H9 (cell line): ENCODE results near the gene RNU6-9. TPM values are rescaled to one million over a fixed set of nuclear protein-coding genes. Genes with fewer than 3 reads are reported as not detected.

ENCODE experiments used
- DNase-seq: peaks from one replicate; pipeline ENCODE4 v3.0.0-alpha.2; 2017
- H2AFZ ChIP-seq: one replicate; pipeline ENCODE4 v1.6.1; 2013; ENCODE audit warnings: mild to moderate bottlenecking, low read length, control low read depth, moderate library complexity
- H2AK5ac ChIP-seq: 2 replicates; pipeline ENCODE4 v1.6.1; 2013; ENCODE audit warnings: low read length, control low read depth, mixed read lengths; ENCODE audit not compliant: insufficient read length
- H2BK120ac ChIP-seq: one replicate; pipeline ENCODE4 v1.6.1; 2013; ENCODE audit warnings: low read depth, mild to moderate bottlenecking, low read length, control low read depth, inconsistent platforms; ENCODE audit not compliant: poor library complexity, severe bottlenecking
- H2BK12ac ChIP-seq: 2 replicates; pipeline ENCODE4 v1.6.1; 2013; ENCODE audit warnings: low read length, control low read depth, mixed read lengths, low read depth; ENCODE audit not compliant: insufficient read length
- H2BK15ac ChIP-seq: 2 replicates; pipeline ENCODE4 v1.6.1; 2013; ENCODE audit warnings: low read depth, low read length, control low read depth
- H2BK20ac ChIP-seq: one replicate; pipeline ENCODE4 v1.6.1; 2013; ENCODE audit warnings: low read depth, mild to moderate bottlenecking, low read length, control low read depth, inconsistent platforms; ENCODE audit not compliant: poor library complexity, severe bottlenecking
- H2BK5ac ChIP-seq: 2 replicates; pipeline ENCODE4 v1.6.1; 2013; ENCODE audit warnings: low read length, control low read depth, mixed read lengths; ENCODE audit not compliant: insufficient read length
- H3K14ac ChIP-seq: 2 replicates; pipeline ENCODE4 v1.6.1; 2013; ENCODE audit warnings: low read length, control low read depth; ENCODE audit not compliant: insufficient read depth
- H3K18ac ChIP-seq: 2 replicates; pipeline ENCODE4 v1.6.1; 2013; ENCODE audit warnings: low read depth, mild to moderate bottlenecking, mixed read lengths, low read length, control low read depth; ENCODE audit not compliant: insufficient read length
- H3K23ac ChIP-seq: 2 replicates; pipeline ENCODE4 v1.6.1; 2013; ENCODE audit warnings: low read length, control low read depth, mixed read lengths, low read depth; ENCODE audit not compliant: insufficient read length
- H3K23me2 ChIP-seq: 2 replicates; pipeline ENCODE4 v1.6.1; 2013; ENCODE audit warnings: low read depth, mild to moderate bottlenecking, mixed read lengths, low read length, control low read depth; ENCODE audit not compliant: insufficient read length, poor library complexity, severe bottlenecking
- H3K27ac ChIP-seq: 2 replicates; pipeline ENCODE4 v1.5.1; 2013; ENCODE audit warnings: low read length, control low read depth, mixed read lengths, low read depth; ENCODE audit not compliant: insufficient read length
- H3K27me3 ChIP-seq: 2 replicates; pipeline ENCODE4 v1.6.1; 2013; ENCODE audit warnings: low read length, control low read depth, inconsistent platforms; ENCODE audit not compliant: insufficient read depth
- H3K4ac ChIP-seq: 2 replicates; pipeline ENCODE4 v1.6.1; 2013; ENCODE audit warnings: low read depth, mild to moderate bottlenecking, control low read depth, inconsistent platforms, low read length, moderate library complexity
- H3K4me1 ChIP-seq: 2 replicates; pipeline ENCODE4 v1.6.1; 2013; ENCODE audit warnings: low read length, control low read depth, inconsistent platforms; ENCODE audit not compliant: insufficient read depth
- H3K4me2 ChIP-seq: 2 replicates; pipeline ENCODE4 v1.6.1; 2013; ENCODE audit warnings: low read length, control low read depth, mixed read lengths; ENCODE audit not compliant: insufficient read length, insufficient read depth
- H3K56ac ChIP-seq: 2 replicates; pipeline ENCODE4 v1.6.1; 2013; ENCODE audit warnings: low read depth, mild to moderate bottlenecking, mixed read lengths, low read length, control low read depth; ENCODE audit not compliant: insufficient read length
- H3K79me1 ChIP-seq: 2 replicates; pipeline ENCODE4 v1.6.1; 2013; ENCODE audit warnings: low read depth, mild to moderate bottlenecking, moderate library complexity, low read length, control low read depth, inconsistent platforms; ENCODE audit not compliant: insufficient read depth, poor library complexity, severe bottlenecking
- H3K79me2 ChIP-seq: 2 replicates; pipeline ENCODE4 v1.6.1; 2013; ENCODE audit warnings: low read length, control low read depth, inconsistent platforms; ENCODE audit not compliant: insufficient read depth
- H3K9ac ChIP-seq: 2 replicates; pipeline ENCODE4 v1.6.1; 2013; ENCODE audit warnings: low read length, control low read depth, mixed read lengths; ENCODE audit not compliant: insufficient read length; ENCODE audit errors: extremely low read depth
- H3K9me3 ChIP-seq: one replicate; pipeline ENCODE4 v1.6.1; 2013; ENCODE audit warnings: low read depth, low read length, inconsistent platforms; ENCODE audit not compliant: control insufficient read depth
- H3T11ph ChIP-seq: one replicate; pipeline ENCODE4 v1.6.1; 2013; ENCODE audit warnings: mild to moderate bottlenecking, low read length, control low read depth, inconsistent platforms
- H4K20me1 ChIP-seq: one replicate; pipeline ENCODE4 v1.6.1; 2013; ENCODE audit not compliant: control insufficient read depth, insufficient read length, insufficient read depth
- H4K5ac ChIP-seq: 2 replicates; pipeline ENCODE4 v1.6.1; 2013; ENCODE audit warnings: low read depth, mild to moderate bottlenecking, mixed read lengths, low read length, control low read depth; ENCODE audit not compliant: insufficient read length
- H4K8ac ChIP-seq: replicated peaks from 2 replicates; pipeline ENCODE4 v1.6.1; 2013; ENCODE audit warnings: low read length, control low read depth, mixed read lengths, low read depth; ENCODE audit not compliant: insufficient read length
- H4K91ac ChIP-seq: 2 replicates; pipeline ENCODE4 v1.6.1; 2013; ENCODE audit warnings: low read depth, mild to moderate bottlenecking, moderate library complexity, mixed read lengths, low read length, control low read depth; ENCODE audit not compliant: insufficient read length
- H3K27ac Mint-ChIP-seq, 3 experiments: 2 replicates in 2 of 3; 3 replicates in 1 of 3; pipeline ENCODE4 v1.8.0; 2020 to 2021; ENCODE audit warnings: mixed read lengths in 3 of 3, mild to moderate bottlenecking in 1 of 3, moderate library complexity in 1 of 3
- H3K27me3 Mint-ChIP-seq: 2 replicates; pipeline ENCODE4 v1.8.0; 2021; ENCODE audit warnings: low read depth, mild to moderate bottlenecking, moderate library complexity, mixed read lengths
- H3K36me3 Mint-ChIP-seq, 3 experiments: 2 replicates in 2 of 3; 3 replicates in 1 of 3; pipeline ENCODE4 v1.8.0; 2020 to 2021; ENCODE audit warnings: low read depth in 3 of 3, mixed read lengths in 3 of 3; ENCODE audit not compliant: insufficient read depth in 1 of 3
- H3K4me1 Mint-ChIP-seq, 2 experiments: 2 replicates each; pipeline ENCODE4 v1.8.0; 2020; ENCODE audit warnings: mixed read lengths in 2 of 2
- H3K4me3 Mint-ChIP-seq, 2 experiments: 2 replicates in 1 of 2; 3 replicates in 1 of 2; pipeline ENCODE4 v1.8.0; 2020 to 2021; ENCODE audit warnings: mild to moderate bottlenecking in 2 of 2, mixed read lengths in 2 of 2, moderate library complexity in 1 of 2
- H3K9me3 Mint-ChIP-seq, 2 experiments: 2 replicates in 1 of 2; 3 replicates in 1 of 2; pipeline ENCODE4 v1.8.0; 2020; ENCODE audit warnings: mild to moderate bottlenecking in 2 of 2, mixed read lengths in 2 of 2, moderate library complexity in 1 of 2
- WGBS: extraction: QIAGEN DNeasy Blood & Tissue Kit; methylation state at CpG from one replicate; pipeline ENCODE4 v1.1.7; 2013; ENCODE audit warnings: missing lambda C conversion rate, low lambda C conversion rate, mixed read lengths; ENCODE audit not compliant: insufficient read length; ENCODE audit errors: extremely low coverage; 5-methylcytosine and 5-hydroxymethylcytosine counted together
- total RNA-seq: library from RNA; stranded (reverse); gene quantifications from 2 replicates; pipeline ENCODE4 v1.2.1, GENCODE V29; 2021
- TF ChIP-seq, protein P1 (sequence below): fragments of 200-600 bp; sonication (generic); conservative IDR thresholded peaks from 3 replicates; pipeline ENCODE4 v1.8.0; 2021; ENCODE audit warnings: antibody characterized with exemption, mild to moderate bottlenecking

The RNU6-9 gene
- total RNA-seq, 1 experiment from 2014 or later: not detected

DNA sequence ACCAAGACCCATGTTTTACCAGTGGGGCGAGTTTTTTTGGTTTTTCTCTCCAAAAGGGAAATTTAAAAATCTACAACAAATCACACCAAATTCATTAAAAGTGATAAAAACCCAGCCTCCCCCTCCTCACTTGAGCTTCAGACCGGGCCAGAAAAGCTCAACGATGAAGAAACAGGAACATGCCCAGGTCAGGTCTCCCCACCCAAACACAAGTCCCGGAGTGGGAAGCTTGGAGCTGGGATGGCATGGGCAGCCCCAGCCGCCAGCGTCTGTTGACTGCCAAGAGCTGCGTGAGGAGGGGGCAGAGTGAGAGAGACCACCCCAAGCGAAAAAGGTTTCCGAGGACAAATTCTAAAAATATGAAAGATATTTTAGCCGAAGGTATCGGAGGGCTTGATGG, 3.7 kb downstream of the RNU6-9 start:
- H2BK5ac ChIP-seq: no peak overlapping the region
- no peak overlapping the region for H3K18ac ChIP-seq
- H4K8ac ChIP-seq: no peak overlapping the region
- H2BK15ac ChIP-seq: no peak overlapping the region
- Mint-ChIP-seq H3K27ac (no peak overlapping the region; a peak in 1 of 7 replicates), H3K36me3 (peaks cover 2 to 23% (median 22%) of the 10 kb centered on the region in 3 experiments; a peak in 6 of 7 replicates), H3K27me3 (peaks cover 4% of the 10 kb centered on the region; the same call in 1 of the 2 replicates), H3K4me1 (peaks cover 6 to 23% of the 10 kb centered on the region in 2 experiments), H3K4me3 (no peak overlapping the region), H3K9me3 (no peaks in the 10 kb centered on the region; a peak in 1 of 5 replicates)
- DNase-seq: no peak
- no peak overlapping the region for H3K4ac ChIP-seq
- no peak overlapping the region for H2AFZ ChIP-seq
- H4K20me1 ChIP-seq: no peaks in the 10 kb centered on the region
- H2AK5ac ChIP-seq: no peak overlapping the region
- H3K79me1 ChIP-seq: no peaks in the 10 kb centered on the region
- no peak overlapping the region for H4K5ac ChIP-seq
- no peak overlapping the region for H3K9ac ChIP-seq
- H2BK20ac ChIP-seq: no peak overlapping the region
- TF ChIP-seq, protein P1, sequence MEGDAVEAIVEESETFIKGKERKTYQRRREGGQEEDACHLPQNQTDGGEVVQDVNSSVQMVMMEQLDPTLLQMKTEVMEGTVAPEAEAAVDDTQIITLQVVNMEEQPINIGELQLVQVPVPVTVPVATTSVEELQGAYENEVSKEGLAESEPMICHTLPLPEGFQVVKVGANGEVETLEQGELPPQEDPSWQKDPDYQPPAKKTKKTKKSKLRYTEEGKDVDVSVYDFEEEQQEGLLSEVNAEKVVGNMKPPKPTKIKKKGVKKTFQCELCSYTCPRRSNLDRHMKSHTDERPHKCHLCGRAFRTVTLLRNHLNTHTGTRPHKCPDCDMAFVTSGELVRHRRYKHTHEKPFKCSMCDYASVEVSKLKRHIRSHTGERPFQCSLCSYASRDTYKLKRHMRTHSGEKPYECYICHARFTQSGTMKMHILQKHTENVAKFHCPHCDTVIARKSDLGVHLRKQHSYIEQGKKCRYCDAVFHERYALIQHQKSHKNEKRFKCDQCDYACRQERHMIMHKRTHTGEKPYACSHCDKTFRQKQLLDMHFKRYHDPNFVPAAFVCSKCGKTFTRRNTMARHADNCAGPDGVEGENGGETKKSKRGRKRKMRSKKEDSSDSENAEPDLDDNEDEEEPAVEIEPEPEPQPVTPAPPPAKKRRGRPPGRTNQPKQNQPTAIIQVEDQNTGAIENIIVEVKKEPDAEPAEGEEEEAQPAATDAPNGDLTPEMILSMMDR: no peak
- no peaks in the 10 kb centered on the region; the same call in 1 of the 2 replicates for H3K79me2 ChIP-seq
- H3K4me1 ChIP-seq: no peaks in the 10 kb centered on the region; the same call in 1 of the 2 replicates
- H4K91ac ChIP-seq: no peak overlapping the region
- H3T11ph ChIP-seq: no peak overlapping the region
- no peaks in the 10 kb centered on the region for H3K9me3 ChIP-seq
- no peak overlapping the region for H2BK120ac ChIP-seq
- H3K14ac ChIP-seq: no peak overlapping the region
- H3K27me3 ChIP-seq: no peaks in the 10 kb centered on the region
- WGBS: no CpG with 5 or more reads among the region's 11 CpGs
- no peak overlapping the region for H2BK12ac ChIP-seq
- no peak overlapping the region for H3K56ac ChIP-seq
- H3K4me2 ChIP-seq: no peak overlapping the region
- H3K23me2 ChIP-seq: peaks cover 4% of the 10 kb centered on the region
- no peak overlapping the region for H3K27ac ChIP-seq
- no peak overlapping the region for H3K23ac ChIP-seq
